CD4-positive, alpha-beta T cell (primary cell): ENCODE measurements around the gene KCTD1. TPM values are rescaled to one million over a fixed set of nuclear protein-coding genes. Genes with fewer than 3 reads are reported as not detected.

Source experiments
- ATAC-seq: fragments of 200-7000 bp; cut with Tn5 transposase; one replicate; pipeline ENCODE4 v1.10.0; 2022; ENCODE audit warnings: mild to moderate bottlenecking; ENCODE audit not compliant: poor library complexity
- CTCF ChIA-PET: fragments of 350-600 bp; sonication (Branson Sonifier 250); formaldehyde crosslinking; loops from one replicate; lab custom pipeline; 2021; ENCODE audit warnings: antibody characterized with exemption, inconsistent platforms; lab: Charles Lee
- POLR2A ChIA-PET: fragments of 350-600 bp; sonication (Branson Sonifier 250); formaldehyde crosslinking; loops from one replicate; lab custom pipeline; 2021; ENCODE audit warnings: antibody characterized with exemption, inconsistent platforms; lab: Charles Lee
- DNase-seq, 14 experiments: peaks; one replicate each; pipeline ENCODE4 v3.0.0-alpha.2; 2013 to 2020; ENCODE audit warnings: mixed read lengths in 2 of 14
- H3K27ac ChIP-seq, 2 donors: one replicate each; pipeline versions ENCODE4 v1.5.1 to v1.7.0; 2013; ENCODE audit warnings: low read length in 2 of 2, low read depth in 1 of 2, mild to moderate bottlenecking in 1 of 2
- H3K27me3 ChIP-seq, 2 experiments: 1 replicate in 1 of 2; 2 replicates in 1 of 2; pipeline versions ENCODE4 v1.6.1 to v1.7.0; 2013; ENCODE audit warnings: low read length in 2 of 2, control low read depth in 1 of 2, mild to moderate bottlenecking in 1 of 2, moderate library complexity in 1 of 2; ENCODE audit not compliant: insufficient read depth in 2 of 2, control insufficient read depth in 1 of 2
- H3K36me3 ChIP-seq: one replicate; pipeline ENCODE4 v1.6.1; 2013; ENCODE audit warnings: low read length, control low read depth; ENCODE audit not compliant: insufficient read depth
- H3K4me1 ChIP-seq: one replicate; pipeline ENCODE4 v1.6.1; 2013; ENCODE audit warnings: low read length, control low read depth; ENCODE audit not compliant: insufficient read depth
- H3K4me3 ChIP-seq: one replicate; pipeline ENCODE4 v1.5.1; 2013; ENCODE audit warnings: mild to moderate bottlenecking, low read length, moderate library complexity
- H3K9me3 ChIP-seq, 2 experiments: 1 replicate in 1 of 2; 2 replicates in 1 of 2; pipeline versions ENCODE4 v1.6.1 to v1.7.0; 2013; ENCODE audit warnings: low read length in 2 of 2, mild to moderate bottlenecking in 2 of 2, control low read depth in 1 of 2, moderate library complexity in 1 of 2; ENCODE audit not compliant: control insufficient read depth in 1 of 2, insufficient read depth in 1 of 2
- H3K27ac Mint-ChIP-seq: one replicate; pipeline ENCODE4 v1.8.0; 2020; ENCODE audit warnings: mixed read lengths
- H3K27me3 Mint-ChIP-seq: one replicate; pipeline ENCODE4 v1.8.0; 2021; ENCODE audit warnings: mixed read lengths
- H3K36me3 Mint-ChIP-seq: one replicate; pipeline ENCODE4 v1.8.0; 2021; ENCODE audit warnings: low read depth, mixed read lengths
- H3K4me1 Mint-ChIP-seq: one replicate; pipeline ENCODE4 v1.8.0; 2021; ENCODE audit warnings: low read depth, mixed read lengths
- H3K4me3 Mint-ChIP-seq: one replicate; pipeline ENCODE4 v1.8.0; 2020; ENCODE audit warnings: mild to moderate bottlenecking, mixed read lengths
- H3K9me3 Mint-ChIP-seq: one replicate; pipeline ENCODE4 v1.8.0; 2020; ENCODE audit warnings: mixed read lengths
- intact Hi-C, 2 experiments: fragments of 100-400 bp; cut with DNase I in 1 of 2; cut with micrococcal nuclease in 1 of 2; formaldehyde crosslinking; loops; one replicate each; pipeline versions ENCODE4 v1.15.1 to v1.9.0; 2023 to 2025; cut with DNase I, micrococcal nuclease
- total RNA-seq, 174 experiments: library from RNA in 2 of 174; stranded (reverse) in 2 of 174; gene quantifications; one replicate each; pipeline ENCODE4 v1.2.3 and lab custom pipeline; 2021 to 2026
- TF ChIP-seq, protein P1 (sequence below): fragments of 200-600 bp; IDR thresholded peaks from one replicate; pipeline ENCODE4 v1.8.0; 2022; ENCODE audit warnings: antibody characterized with exemption, mild to moderate bottlenecking

The KCTD1 gene
- total RNA-seq, 2 experiments from 2014 or later: 0.74 to 1.1 TPM

DNA sequence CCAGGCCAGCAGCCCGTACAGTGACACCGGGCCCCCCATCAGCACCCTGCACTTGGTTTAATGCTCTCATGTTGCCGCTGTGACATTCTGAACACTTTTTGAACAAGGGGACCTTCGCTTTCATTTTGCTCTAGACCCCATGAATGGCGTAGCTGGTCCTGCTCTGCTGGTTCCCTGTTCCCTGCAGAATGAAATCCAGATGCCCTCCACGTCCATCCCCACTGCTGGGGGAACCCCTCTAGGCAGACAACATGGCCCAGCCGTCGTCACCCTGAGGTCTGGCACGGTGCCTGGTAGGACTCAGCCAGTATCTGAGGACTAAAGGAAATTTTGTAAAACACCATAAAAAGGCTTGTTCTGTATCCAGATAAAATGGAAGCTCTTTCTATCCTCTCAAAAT, 128.6 kb downstream of the KCTD1 start:
- CTCF ChIA-PET: no interaction called here
- H3K36me3 ChIP-seq: no peaks in the 10 kb centered on the region
- Mint-ChIP-seq H3K27me3 (no peaks in the 10 kb centered on the region), H3K36me3 (no peaks in the 10 kb centered on the region), H3K4me1 (no peaks in the 10 kb centered on the region), H3K27ac (no peak overlapping the region), H3K9me3 (no peaks in the 10 kb centered on the region), H3K4me3 (no peak overlapping the region)
- TF ChIP-seq, protein P1, sequence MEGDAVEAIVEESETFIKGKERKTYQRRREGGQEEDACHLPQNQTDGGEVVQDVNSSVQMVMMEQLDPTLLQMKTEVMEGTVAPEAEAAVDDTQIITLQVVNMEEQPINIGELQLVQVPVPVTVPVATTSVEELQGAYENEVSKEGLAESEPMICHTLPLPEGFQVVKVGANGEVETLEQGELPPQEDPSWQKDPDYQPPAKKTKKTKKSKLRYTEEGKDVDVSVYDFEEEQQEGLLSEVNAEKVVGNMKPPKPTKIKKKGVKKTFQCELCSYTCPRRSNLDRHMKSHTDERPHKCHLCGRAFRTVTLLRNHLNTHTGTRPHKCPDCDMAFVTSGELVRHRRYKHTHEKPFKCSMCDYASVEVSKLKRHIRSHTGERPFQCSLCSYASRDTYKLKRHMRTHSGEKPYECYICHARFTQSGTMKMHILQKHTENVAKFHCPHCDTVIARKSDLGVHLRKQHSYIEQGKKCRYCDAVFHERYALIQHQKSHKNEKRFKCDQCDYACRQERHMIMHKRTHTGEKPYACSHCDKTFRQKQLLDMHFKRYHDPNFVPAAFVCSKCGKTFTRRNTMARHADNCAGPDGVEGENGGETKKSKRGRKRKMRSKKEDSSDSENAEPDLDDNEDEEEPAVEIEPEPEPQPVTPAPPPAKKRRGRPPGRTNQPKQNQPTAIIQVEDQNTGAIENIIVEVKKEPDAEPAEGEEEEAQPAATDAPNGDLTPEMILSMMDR: no peak
- POLR2A ChIA-PET: no interaction called here
- ATAC-seq: no peak
- no peaks in the 10 kb centered on the region for H3K4me1 ChIP-seq
- no peaks in the 10 kb centered on the region for H3K27me3 ChIP-seq
- H3K27ac ChIP-seq: no peak overlapping the region
- H3K4me3 ChIP-seq: no peak overlapping the region
- intact Hi-C loops: no loop called here
- no peak for DNase-seq
- H3K9me3 ChIP-seq: no peaks in the 10 kb centered on the region

DNA sequence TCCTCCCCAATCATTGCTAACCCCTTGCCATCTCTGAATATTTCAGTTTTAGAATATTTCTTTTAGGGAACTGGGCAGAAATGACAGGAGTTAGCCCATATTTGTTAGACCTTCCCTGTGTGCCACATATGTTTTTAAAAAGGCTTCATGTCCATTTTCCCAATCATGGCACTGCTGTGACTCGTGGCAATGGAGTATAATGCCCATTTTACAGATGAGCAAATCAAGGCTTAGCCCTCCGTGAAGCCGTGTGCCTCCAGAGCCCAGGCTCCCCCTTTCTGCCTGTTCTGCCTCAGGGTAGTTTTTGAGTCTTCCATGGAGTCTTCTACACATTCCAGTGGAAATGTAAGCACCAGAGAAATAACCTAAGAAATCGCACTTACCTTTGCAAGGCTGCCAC, 130.1 kb downstream of the KCTD1 start:
- CTCF ChIA-PET: no interaction called here
- Mint-ChIP-seq H3K9me3 (no peaks in the 10 kb centered on the region), H3K36me3 (no peaks in the 10 kb centered on the region), H3K4me3 (no peak overlapping the region), H3K27me3 (no peaks in the 10 kb centered on the region), H3K4me1 (no peaks in the 10 kb centered on the region), H3K27ac (no peak overlapping the region)
- no peak for ATAC-seq
- Histone ChIP-seq H3K27ac (no peak overlapping the region), H3K27me3 (no peaks in the 10 kb centered on the region), H3K9me3 (no peaks in the 10 kb centered on the region), H3K36me3 (no peaks in the 10 kb centered on the region), H3K4me3 (no peak overlapping the region), H3K4me1 (no peaks in the 10 kb centered on the region)
- POLR2A ChIA-PET: no interaction called here
- DNase-seq: no peak
- TF ChIP-seq, protein P1: no peak
- intact Hi-C loops: no loop called here

DNA sequence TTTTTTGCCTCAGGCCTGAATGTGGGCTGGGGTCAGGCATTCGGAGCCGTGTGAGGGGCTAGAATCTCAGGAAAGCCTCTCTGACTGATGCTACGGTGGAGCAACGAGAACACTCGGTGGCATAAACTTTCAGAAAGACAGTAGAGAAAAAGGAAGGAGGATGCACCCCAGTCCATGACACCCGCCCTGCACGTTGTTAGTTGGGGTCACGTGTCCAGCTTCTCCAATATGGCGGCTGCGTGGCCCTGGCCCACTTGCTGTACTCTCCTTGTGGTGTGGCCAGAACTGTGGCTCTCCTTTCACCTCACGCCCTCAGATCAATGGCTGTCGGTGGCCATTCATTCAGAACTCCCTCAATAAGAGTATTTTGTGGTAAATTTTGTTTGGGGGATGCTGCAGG, 131.2 kb downstream of the KCTD1 start:
- Mint-ChIP-seq H3K4me3 (no peak overlapping the region), H3K27ac (no peak overlapping the region), H3K4me1 (no peaks in the 10 kb centered on the region), H3K36me3 (no peaks in the 10 kb centered on the region), H3K27me3 (no peaks in the 10 kb centered on the region), H3K9me3 (no peaks in the 10 kb centered on the region)
- no peaks in the 10 kb centered on the region for H3K27me3 ChIP-seq
- CTCF ChIA-PET: no interaction called here
- H3K27ac ChIP-seq: no peak overlapping the region
- ATAC-seq (no peak), DNase-seq (no peak)
- POLR2A ChIA-PET: no interaction called here
- H3K4me1 ChIP-seq: no peaks in the 10 kb centered on the region
- no peaks in the 10 kb centered on the region for H3K9me3 ChIP-seq
- intact Hi-C loops: no loop called here
- TF ChIP-seq, protein P1: no peak
- H3K36me3 ChIP-seq: no peaks in the 10 kb centered on the region
- no peak overlapping the region for H3K4me3 ChIP-seq
